ENCODE results near the gene LVRN.

LVRN gene

GRCh38 chr5:115939059-115939458, 23.2 kb upstream of the LVRN start:
- Histone ChIP-seq H3K27me3 (ENCODE audit: control insufficient read depth in 5 of 5, insufficient read depth in 4 of 5, low read length in 5 of 5) (no peaks in the 10 kb centered on the region), H3K36me3 (ENCODE audit: control insufficient read depth in 5 of 5, insufficient read depth in 5 of 5, low read length in 5 of 5) (no peaks in the 10 kb centered on the region), H3K4me3 (ENCODE audit: low read depth in 1 of 5, low read length in 5 of 5) (no peak overlapping the region), H3K4me1 (ENCODE audit: control insufficient read depth in 5 of 5, insufficient read depth in 5 of 5, low read length in 5 of 5) (peaks cover 0 to 5% (median 0%) of the 10 kb centered on the region in 5 donors), H3K9ac (ENCODE audit: low read length in 5 of 5) (no peak overlapping the region), H3K27ac (ENCODE audit: low read depth, low read length) (no peak overlapping the region), H3K9me3 (ENCODE audit: control insufficient read depth in 5 of 5, low read length in 5 of 5) (no peaks in the 10 kb centered on the region)

DNA sequence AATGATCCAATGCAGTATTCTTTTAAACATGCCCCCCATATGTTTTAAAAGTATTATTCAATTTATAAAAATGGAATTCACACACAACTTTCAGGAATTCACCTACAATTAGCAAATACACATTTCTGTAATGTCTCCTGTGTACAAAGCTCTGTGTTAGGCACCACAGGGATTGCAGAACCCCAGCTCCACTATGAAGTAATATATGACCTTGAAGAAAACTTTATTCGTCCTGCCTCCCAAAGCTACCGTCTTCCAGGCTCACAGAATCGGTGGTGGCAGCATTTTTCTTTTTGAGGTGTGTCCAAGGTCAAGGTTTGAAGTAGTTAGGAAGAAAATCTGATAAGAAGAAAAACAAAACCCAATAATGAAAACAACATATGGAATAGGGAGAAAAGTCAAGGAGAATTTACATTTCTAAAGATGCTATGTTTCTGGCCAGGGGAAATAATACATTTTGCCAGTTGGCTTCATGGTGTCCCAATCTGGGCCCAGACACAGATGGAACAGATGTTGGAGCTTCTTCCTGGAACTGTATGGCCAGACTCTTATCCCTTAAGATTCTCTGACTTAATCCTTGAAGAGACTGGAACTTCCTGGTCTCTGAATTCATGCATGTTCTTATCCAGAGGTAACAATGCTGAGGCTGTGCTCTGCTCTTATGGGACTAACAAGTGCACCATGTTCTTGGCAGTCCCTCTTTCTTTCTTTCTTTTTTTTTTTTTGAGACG, 22.0 kb upstream of the LVRN start:
- peaks cover 0 to 5% (median 0%) of the 10 kb centered on the region in 5 donors for H3K4me1 ChIP-seq (ENCODE audit: control insufficient read depth in 5 of 5, insufficient read depth in 5 of 5, low read length in 5 of 5)
- H3K36me3 ChIP-seq (ENCODE audit: control insufficient read depth in 5 of 5, insufficient read depth in 5 of 5, low read length in 5 of 5): no peaks in the 10 kb centered on the region
- no peaks in the 10 kb centered on the region for H3K27me3 ChIP-seq (ENCODE audit: control insufficient read depth in 5 of 5, insufficient read depth in 4 of 5, low read length in 5 of 5)
- H3K9me3 ChIP-seq (ENCODE audit: control insufficient read depth in 5 of 5, low read length in 5 of 5): no peaks in the 10 kb centered on the region
- H3K9ac ChIP-seq (ENCODE audit: low read length in 5 of 5): no peak overlapping the region
- no peak overlapping the region for H3K27ac ChIP-seq (ENCODE audit: low read depth, low read length)
- no peak overlapping the region for H3K4me3 ChIP-seq (ENCODE audit: low read depth in 1 of 5, low read length in 5 of 5)

DNA sequence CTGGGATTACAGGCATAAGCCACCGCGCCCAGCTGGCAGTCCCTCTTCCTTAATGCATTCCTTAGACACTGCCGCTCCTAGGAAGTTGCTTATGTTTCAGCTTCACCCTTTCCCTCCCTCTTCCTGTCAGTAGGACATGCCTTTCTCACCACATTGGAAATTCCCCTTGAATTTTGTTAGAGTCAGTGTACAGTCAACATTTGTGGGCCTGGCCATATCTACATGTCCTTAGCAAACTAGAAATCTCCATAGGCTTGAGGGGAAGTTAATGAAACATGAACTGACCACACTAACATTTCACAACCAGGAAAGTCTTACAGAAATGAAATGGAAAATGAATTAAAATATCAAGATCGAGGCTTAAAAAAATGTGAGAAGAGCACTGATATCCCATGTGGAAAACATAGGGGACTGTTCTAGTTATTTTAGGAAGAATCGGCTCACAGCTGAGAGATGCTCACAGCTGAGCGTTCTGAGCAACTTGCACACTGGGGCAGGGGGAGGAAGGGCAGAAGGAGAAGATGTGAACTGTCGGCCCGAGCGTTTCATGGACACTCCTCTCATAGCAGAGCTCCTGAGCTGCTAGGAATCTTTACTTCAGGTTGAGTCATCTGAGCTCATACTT, 21.1 kb upstream of the LVRN start:
- Histone ChIP-seq H3K27ac (ENCODE audit: low read depth, low read length) (no peak overlapping the region), H3K27me3 (ENCODE audit: control insufficient read depth in 5 of 5, insufficient read depth in 4 of 5, low read length in 5 of 5) (no peaks in the 10 kb centered on the region), H3K9me3 (ENCODE audit: control insufficient read depth in 5 of 5, low read length in 5 of 5) (no peaks in the 10 kb centered on the region), H3K9ac (ENCODE audit: low read length in 5 of 5) (no peak overlapping the region), H3K36me3 (ENCODE audit: control insufficient read depth in 5 of 5, insufficient read depth in 5 of 5, low read length in 5 of 5) (no peaks in the 10 kb centered on the region), H3K4me3 (ENCODE audit: low read depth in 1 of 5, low read length in 5 of 5) (no peak overlapping the region), H3K4me1 (ENCODE audit: control insufficient read depth in 5 of 5, insufficient read depth in 5 of 5, low read length in 5 of 5) (peaks cover 0 to 5% (median 0%) of the 10 kb centered on the region in 5 donors)

- H3K4me3 ChIP-seq (ENCODE audit: low read depth in 1 of 5, low read length in 5 of 5): no peak overlapping the region
- no peak overlapping the region for H3K9ac ChIP-seq (ENCODE audit: low read length in 5 of 5)
- H3K27ac ChIP-seq (ENCODE audit: low read depth, low read length): no peak overlapping the region
- H3K27me3 ChIP-seq (ENCODE audit: control insufficient read depth in 5 of 5, insufficient read depth in 4 of 5, low read length in 5 of 5): no peaks in the 10 kb centered on the region
- H3K9me3 ChIP-seq (ENCODE audit: control insufficient read depth in 5 of 5, low read length in 5 of 5): no peaks in the 10 kb centered on the region
- peaks cover 0 to 18% (median 16%) of the 10 kb centered on the region in 5 donors for H3K4me1 ChIP-seq (ENCODE audit: control insufficient read depth in 5 of 5, insufficient read depth in 5 of 5, low read length in 5 of 5)
- H3K36me3 ChIP-seq (ENCODE audit: control insufficient read depth in 5 of 5, insufficient read depth in 5 of 5, low read length in 5 of 5): no peaks in the 10 kb centered on the region
Measured at GRCh38 chr5:115944501-115944900, 17.8 kb upstream of the LVRN start.

GRCh38 chr5:115946655-115947054, 15.6 kb upstream of the LVRN start:
- Histone ChIP-seq H3K27ac (ENCODE audit: low read depth, low read length) (no peak overlapping the region), H3K4me1 (ENCODE audit: control insufficient read depth in 5 of 5, insufficient read depth in 5 of 5, low read length in 5 of 5) (peaks cover 0 to 25% (median 12%) of the 10 kb centered on the region in 5 donors)

DNA sequence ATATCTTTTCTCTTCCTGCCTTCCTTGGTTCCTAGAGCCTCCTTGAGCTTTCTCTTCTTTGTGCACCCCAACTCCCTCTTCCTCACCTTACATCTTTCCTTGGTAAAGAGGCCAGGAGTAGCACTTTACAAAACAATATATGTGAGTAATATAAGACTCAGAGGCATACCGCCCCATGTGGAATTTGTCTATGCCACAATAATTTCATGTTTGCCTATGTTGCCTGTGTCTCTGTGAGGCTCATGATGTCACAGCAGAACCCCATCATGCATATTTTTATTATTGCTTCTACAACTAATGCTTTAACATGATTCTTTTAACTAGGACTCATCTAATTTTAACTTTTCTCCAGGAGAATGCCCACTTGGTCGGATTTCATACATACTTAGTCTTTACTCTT, 15.0 kb upstream of the LVRN start:
- Histone ChIP-seq H3K4me1 (ENCODE audit: control insufficient read depth in 5 of 5, insufficient read depth in 5 of 5, low read length in 5 of 5) (peaks cover 0 to 25% (median 12%) of the 10 kb centered on the region in 5 donors), H3K9me3 (ENCODE audit: control insufficient read depth in 5 of 5, low read length in 5 of 5) (no peaks in the 10 kb centered on the region), H3K27me3 (ENCODE audit: control insufficient read depth in 5 of 5, insufficient read depth in 4 of 5, low read length in 5 of 5) (no peaks in the 10 kb centered on the region), H3K9ac (ENCODE audit: low read length in 5 of 5) (no peak overlapping the region), H3K36me3 (ENCODE audit: control insufficient read depth in 5 of 5, insufficient read depth in 5 of 5, low read length in 5 of 5) (no peaks in the 10 kb centered on the region), H3K4me3 (ENCODE audit: low read depth in 1 of 5, low read length in 5 of 5) (no peak overlapping the region), H3K27ac (ENCODE audit: low read depth, low read length) (no peak overlapping the region)

More at GRCh38 chr5:115946655-115947054, 15.6 kb upstream of the LVRN start:
- Histone ChIP-seq H3K9ac (ENCODE audit: low read length in 5 of 5) (no peak overlapping the region), H3K9me3 (ENCODE audit: control insufficient read depth in 5 of 5, low read length in 5 of 5) (no peaks in the 10 kb centered on the region), H3K36me3 (ENCODE audit: control insufficient read depth in 5 of 5, insufficient read depth in 5 of 5, low read length in 5 of 5) (no peaks in the 10 kb centered on the region), H3K27me3 (ENCODE audit: control insufficient read depth in 5 of 5, insufficient read depth in 4 of 5, low read length in 5 of 5) (no peaks in the 10 kb centered on the region), H3K4me3 (ENCODE audit: low read depth in 1 of 5, low read length in 5 of 5) (no peak overlapping the region)

GRCh38 chr5:115948091-115948534, 14.2 kb upstream of the LVRN start:
- Histone ChIP-seq H3K36me3 (ENCODE audit: control insufficient read depth in 5 of 5, insufficient read depth in 5 of 5, low read length in 5 of 5) (no peaks in the 10 kb centered on the region), H3K9me3 (ENCODE audit: control insufficient read depth in 5 of 5, low read length in 5 of 5) (no peaks in the 10 kb centered on the region), H3K27me3 (ENCODE audit: control insufficient read depth in 5 of 5, insufficient read depth in 4 of 5, low read length in 5 of 5) (no peaks in the 10 kb centered on the region), H3K4me3 (ENCODE audit: low read depth in 1 of 5, low read length in 5 of 5) (no peak overlapping the region), H3K9ac (ENCODE audit: low read length in 5 of 5) (no peak overlapping the region), H3K27ac (ENCODE audit: low read depth, low read length) (peak overlapping the region; percentile 68), H3K4me1 (ENCODE audit: control insufficient read depth in 5 of 5, insufficient read depth in 5 of 5, low read length in 5 of 5) (peaks cover 0 to 25% (median 12%) of the 10 kb centered on the region in 5 donors)

DNA sequence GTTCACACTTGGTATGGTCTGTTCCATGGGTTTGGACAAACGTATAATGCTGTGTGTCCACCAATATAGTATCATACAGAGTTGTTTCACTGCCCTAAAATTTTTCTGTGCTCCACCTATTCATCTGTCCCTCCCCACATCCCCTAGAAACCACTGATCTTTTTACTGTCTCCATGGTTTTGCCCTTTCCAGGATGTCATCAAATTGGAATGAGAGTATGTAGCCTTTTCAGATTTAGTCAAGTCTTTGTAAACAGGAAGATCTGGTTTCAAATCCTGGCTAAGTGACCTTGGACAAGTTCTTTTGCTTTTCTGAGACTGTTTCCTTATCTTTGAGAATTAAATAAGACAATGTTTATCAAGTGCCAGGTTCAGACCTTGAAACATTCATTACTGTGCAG, 13.2 kb upstream of the LVRN start:
- no peaks in the 10 kb centered on the region for H3K27me3 ChIP-seq (ENCODE audit: control insufficient read depth in 5 of 5, insufficient read depth in 4 of 5, low read length in 5 of 5)
- peaks cover 0 to 25% (median 12%) of the 10 kb centered on the region in 5 donors for H3K4me1 ChIP-seq (ENCODE audit: control insufficient read depth in 5 of 5, insufficient read depth in 5 of 5, low read length in 5 of 5)
- no peak overlapping the region for H3K9ac ChIP-seq (ENCODE audit: low read length in 5 of 5)
- H3K36me3 ChIP-seq (ENCODE audit: control insufficient read depth in 5 of 5, insufficient read depth in 5 of 5, low read length in 5 of 5): no peaks in the 10 kb centered on the region
- H3K9me3 ChIP-seq (ENCODE audit: control insufficient read depth in 5 of 5, low read length in 5 of 5): no peaks in the 10 kb centered on the region
- H3K27ac ChIP-seq (ENCODE audit: low read depth, low read length): peak overlapping the region; percentile 68
- H3K4me3 ChIP-seq (ENCODE audit: low read depth in 1 of 5, low read length in 5 of 5): no peak overlapping the region

DNA sequence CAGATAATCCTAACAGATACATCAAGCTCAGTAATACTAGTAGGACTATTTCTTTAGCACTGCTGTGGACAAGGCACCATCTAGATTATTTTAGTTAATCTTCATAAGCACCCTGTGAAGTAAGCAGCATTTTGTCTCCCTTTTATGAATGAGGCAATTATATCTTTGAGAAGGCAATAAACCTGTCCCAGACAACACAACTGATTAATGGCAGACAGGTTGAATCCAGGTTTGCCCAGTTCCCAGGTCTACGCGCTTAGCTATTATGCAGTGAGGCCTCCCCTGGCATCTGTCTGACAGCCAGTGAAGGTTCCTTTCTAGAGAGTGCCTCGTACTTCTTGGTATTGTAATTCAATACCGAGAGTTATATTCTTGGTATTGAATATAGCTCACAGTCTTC, 9.7 kb upstream of the LVRN start:
- Histone ChIP-seq H3K36me3 (ENCODE audit: control insufficient read depth in 5 of 5, insufficient read depth in 5 of 5, low read length in 5 of 5) (no peaks in the 10 kb centered on the region), H3K27me3 (ENCODE audit: control insufficient read depth in 5 of 5, insufficient read depth in 4 of 5, low read length in 5 of 5) (no peaks in the 10 kb centered on the region), H3K27ac (ENCODE audit: low read depth, low read length) (no peak overlapping the region)

DNA sequence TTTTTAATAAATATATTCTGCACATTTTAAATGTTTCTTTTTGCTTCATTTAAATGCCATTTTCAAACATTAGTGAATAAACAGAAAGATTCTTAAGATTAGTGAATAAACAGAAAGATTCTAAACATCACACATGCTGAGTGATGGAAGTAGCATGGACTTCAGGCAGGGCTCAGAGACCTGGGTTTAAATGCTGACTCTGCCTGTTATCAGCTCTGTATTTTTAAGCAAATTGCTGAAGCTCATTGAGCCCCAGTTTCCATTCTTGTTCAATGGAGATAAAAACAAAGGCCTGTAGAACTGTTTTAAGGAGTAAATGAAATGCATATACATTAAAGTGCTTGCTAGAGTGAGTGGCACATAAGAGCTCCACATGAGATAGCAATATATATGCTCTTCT, 8.1 kb upstream of the LVRN start:
- Histone ChIP-seq H3K27ac (ENCODE audit: low read depth, low read length) (no peak overlapping the region), H3K36me3 (ENCODE audit: control insufficient read depth in 5 of 5, insufficient read depth in 5 of 5, low read length in 5 of 5) (no peaks in the 10 kb centered on the region), H3K4me3 (ENCODE audit: low read depth in 1 of 5, low read length in 5 of 5) (no peak overlapping the region), H3K9me3 (ENCODE audit: control insufficient read depth in 5 of 5, low read length in 5 of 5) (no peaks in the 10 kb centered on the region), H3K27me3 (ENCODE audit: control insufficient read depth in 5 of 5, insufficient read depth in 4 of 5, low read length in 5 of 5) (no peaks in the 10 kb centered on the region), H3K9ac (ENCODE audit: low read length in 5 of 5) (no peak overlapping the region), H3K4me1 (ENCODE audit: control insufficient read depth in 5 of 5, insufficient read depth in 5 of 5, low read length in 5 of 5) (peaks cover 0 to 32% (median 7%) of the 10 kb centered on the region in 5 donors)

More for the DNA sequence above, 9.7 kb upstream of the LVRN start:
- no peak overlapping the region for H3K4me3 ChIP-seq (ENCODE audit: low read depth in 1 of 5, low read length in 5 of 5)
- H3K9me3 ChIP-seq (ENCODE audit: control insufficient read depth in 5 of 5, low read length in 5 of 5): no peaks in the 10 kb centered on the region
- H3K4me1 ChIP-seq (ENCODE audit: control insufficient read depth in 5 of 5, insufficient read depth in 5 of 5, low read length in 5 of 5): peaks cover 0 to 33% (median 15%) of the 10 kb centered on the region in 5 donors
- H3K9ac ChIP-seq (ENCODE audit: low read length in 5 of 5): no peak overlapping the region

Measured in subcutaneous abdominal adipose tissue (tissue), 5 donors.